HUES64 (cell line): ENCODE results near the gene MARK4.

Experiments used
- H3K27ac ChIP-seq: 2 replicates; pipeline ENCODE4 v1.7.0; 2013; ENCODE audit warnings: low read depth, low read length, inconsistent platforms
- H3K27me3 ChIP-seq: 2 replicates; pipeline ENCODE4 v1.6.1; 2013; ENCODE audit warnings: mild to moderate bottlenecking, low read length; ENCODE audit not compliant: insufficient read depth
- H3K36me3 ChIP-seq: 2 replicates; pipeline ENCODE4 v1.6.1; 2013; ENCODE audit warnings: mild to moderate bottlenecking, low read length; ENCODE audit not compliant: insufficient read depth
- H3K4me1 ChIP-seq: 2 replicates; pipeline ENCODE4 v1.6.1; 2013; ENCODE audit warnings: mild to moderate bottlenecking, low read length, moderate library complexity; ENCODE audit not compliant: insufficient read depth
- H3K4me3 ChIP-seq: 2 replicates; pipeline ENCODE4 v1.5.1; 2013; ENCODE audit warnings: mild to moderate bottlenecking, low read length, moderate library complexity
- H3K9ac ChIP-seq: 2 replicates; pipeline ENCODE4 v1.6.1; 2013; ENCODE audit warnings: mild to moderate bottlenecking, low read depth, low read length
- H3K9me3 ChIP-seq: 2 replicates; pipeline ENCODE4 v1.6.1; 2013; ENCODE audit warnings: low read depth, low read length; ENCODE audit not compliant: insufficient read depth
- WGBS: fragments of 150-250, 120-280 bp; methylation state at CpG from one replicate; pipeline ENCODE4 v1.1.7; 2013; ENCODE audit warnings: missing lambda C conversion rate; 5-methylcytosine and 5-hydroxymethylcytosine counted together

Gene MARK4

GRCh38 chr19:45342911-45343310 is 91.8 kb downstream of the MARK4 start:
- Histone ChIP-seq H3K9ac (no peak overlapping the region), H3K4me1 (no peaks in the 10 kb centered on the region), H3K27me3 (peaks cover 25% of the 10 kb centered on the region), H3K27ac (no peak overlapping the region), H3K4me3 (no peak overlapping the region), H3K9me3 (no peaks in the 10 kb centered on the region), H3K36me3 (no peaks in the 10 kb centered on the region)
- WGBS: 87% methylated on average over 12 of the region's 13 CpGs

DNA sequence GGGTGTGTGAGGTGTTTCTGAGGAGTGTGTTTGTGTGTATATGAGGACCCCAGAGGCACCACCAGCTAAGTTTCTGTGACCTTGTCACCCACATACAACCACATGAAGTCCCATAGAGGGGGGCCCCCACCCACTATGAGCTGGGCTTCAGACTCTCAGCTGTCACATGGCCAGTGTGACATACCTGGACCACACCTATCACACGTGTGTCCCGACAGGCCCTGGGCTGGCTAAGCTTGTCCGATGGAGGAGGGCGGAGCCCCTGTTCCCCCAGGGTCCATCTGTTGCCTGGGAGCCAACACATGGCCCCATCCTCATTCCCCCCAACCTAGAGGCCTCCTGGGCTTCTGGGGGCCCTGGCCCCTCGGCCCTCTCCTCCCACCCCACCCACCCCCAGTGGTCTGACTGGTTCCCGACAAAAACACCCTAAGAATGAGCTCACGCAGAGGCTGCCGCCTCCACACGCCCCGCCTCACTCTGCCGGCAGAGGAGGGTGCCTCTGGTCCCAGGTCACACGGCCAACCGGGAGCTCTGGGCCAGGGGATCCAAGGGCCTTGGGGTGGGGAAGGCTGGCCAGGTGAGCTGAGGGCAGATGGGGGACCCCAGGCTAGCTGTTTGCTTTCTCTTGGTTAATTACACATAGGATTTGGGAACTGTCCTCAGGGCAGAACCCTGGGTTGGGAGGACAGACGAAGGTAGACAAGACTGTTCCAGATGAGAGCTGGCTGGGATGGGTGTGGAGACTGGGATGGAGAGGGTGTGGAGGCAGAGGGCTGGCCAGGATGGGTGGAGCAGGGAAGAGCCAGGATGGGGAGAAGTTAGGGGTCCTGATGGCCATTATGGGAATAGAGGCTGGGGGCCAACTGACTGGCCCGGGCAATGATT is 93.8 kb downstream of the MARK4 start:
- Histone ChIP-seq H3K27ac (no peak overlapping the region), H3K9ac (no peak overlapping the region; the same call in 1 of the 2 replicates), H3K9me3 (no peaks in the 10 kb centered on the region), H3K36me3 (peaks cover 5% of the 10 kb centered on the region; the same call in 1 of the 2 replicates), H3K27me3 (peaks cover 22% of the 10 kb centered on the region), H3K4me1 (no peaks in the 10 kb centered on the region), H3K4me3 (no peak overlapping the region)
- 79% methylated on average over 15 of the region's 15 CpGs for WGBS

DNA sequence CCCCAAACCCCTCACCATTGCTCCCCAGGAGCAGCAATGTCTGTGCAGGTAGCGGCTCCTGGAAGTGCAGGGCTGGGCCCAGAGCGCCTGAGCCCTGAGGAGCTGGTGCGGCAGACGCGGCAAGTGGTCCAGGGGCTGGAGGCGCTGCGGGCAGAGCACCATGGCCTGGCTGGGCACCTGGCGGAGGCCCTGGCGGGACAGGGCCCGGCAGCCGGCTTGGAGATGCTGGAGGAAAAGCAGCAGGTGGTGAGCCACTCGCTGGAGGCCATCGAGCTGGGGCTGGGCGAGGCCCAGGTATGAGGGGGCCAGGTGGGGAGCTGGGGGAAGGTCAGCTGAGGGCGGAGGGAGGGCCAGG is 94.4 kb downstream of the MARK4 start:
- Histone ChIP-seq H3K4me1 (no peaks in the 10 kb centered on the region), H3K4me3 (no peak overlapping the region), H3K9me3 (no peaks in the 10 kb centered on the region), H3K9ac (no peak overlapping the region), H3K27me3 (peaks cover 17% of the 10 kb centered on the region), H3K27ac (no peak overlapping the region), H3K36me3 (peaks cover 11% of the 10 kb centered on the region)
- 89% methylated on average over 15 of the region's 15 CpGs for WGBS

- H3K27ac ChIP-seq: no peak overlapping the region
- no peak overlapping the region for H3K9ac ChIP-seq
- H3K36me3 ChIP-seq: peaks cover 21% of the 10 kb centered on the region
- H3K4me1 ChIP-seq: no peaks in the 10 kb centered on the region
- peaks cover 9% of the 10 kb centered on the region for H3K27me3 ChIP-seq
- H3K4me3 ChIP-seq: no peak overlapping the region
- 60% methylated on average over 27 of the region's 27 CpGs for WGBS
- H3K9me3 ChIP-seq: no peaks in the 10 kb centered on the region
These were observed 95.4 kb downstream of the MARK4 start for GRCh38 chr19:45346449-45346848.

DNA sequence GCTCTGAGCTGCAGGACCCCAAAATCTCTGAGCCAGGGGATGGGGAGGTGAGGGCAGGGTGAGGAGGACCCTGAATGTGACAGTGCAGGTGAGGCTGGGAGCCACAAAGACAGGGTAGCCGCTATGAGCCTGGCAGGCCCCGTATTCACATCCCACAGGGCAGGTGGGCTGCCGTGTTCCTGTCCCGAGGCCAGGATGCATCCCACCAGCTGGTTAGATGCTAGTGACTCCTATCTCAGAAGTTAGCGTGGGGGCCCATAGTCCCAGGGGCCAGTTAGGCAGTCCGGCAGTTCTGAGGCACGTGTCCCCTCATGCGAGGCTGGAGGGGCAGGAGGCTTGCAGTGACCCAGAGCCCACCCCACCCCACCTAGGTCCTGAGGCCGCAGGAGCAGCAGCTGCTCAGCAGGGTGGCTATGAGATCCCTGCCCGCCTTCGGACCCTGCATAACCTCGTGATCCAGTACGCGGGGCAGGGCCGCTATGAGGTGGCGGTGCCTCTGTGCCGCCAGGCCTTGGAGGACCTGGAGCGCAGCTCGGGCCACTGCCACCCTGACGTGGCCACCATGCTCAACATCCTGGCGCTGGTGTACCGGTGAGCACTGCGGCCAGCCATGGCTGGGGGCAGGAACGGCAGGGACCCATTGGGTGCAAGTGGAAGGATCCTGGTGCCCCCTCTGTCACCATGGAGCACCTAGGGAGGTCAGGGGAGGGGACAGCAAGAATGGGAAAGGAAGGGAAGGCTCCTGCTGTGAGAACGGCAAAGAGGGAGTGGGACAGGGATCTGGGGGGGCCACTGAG is 96.7 kb downstream of the MARK4 start:
- Histone ChIP-seq H3K27ac (no peak overlapping the region), H3K4me3 (no peak overlapping the region), H3K9ac (no peak overlapping the region), H3K9me3 (no peaks in the 10 kb centered on the region), H3K36me3 (peaks cover 34% of the 10 kb centered on the region), H3K4me1 (no peaks in the 10 kb centered on the region), H3K27me3 (no peaks in the 10 kb centered on the region; the same call in 1 of the 2 replicates)
- 85% methylated on average over 25 of the region's 25 CpGs for WGBS

- 90% methylated on average over 23 of the region's 23 CpGs for WGBS
- Histone ChIP-seq H3K27me3 (no peaks in the 10 kb centered on the region), H3K9ac (no peak overlapping the region), H3K36me3 (peaks cover 42% of the 10 kb centered on the region), H3K4me1 (no peaks in the 10 kb centered on the region), H3K27ac (no peak overlapping the region), H3K4me3 (no peak overlapping the region), H3K9me3 (no peaks in the 10 kb centered on the region)
These were observed 97.5 kb downstream of the MARK4 start for GRCh38 chr19:45348367-45349125.

- H3K4me3 ChIP-seq: no peak overlapping the region
- H3K9ac ChIP-seq: no peak overlapping the region
- no peaks in the 10 kb centered on the region for H3K9me3 ChIP-seq
- WGBS: 93% methylated on average over 3 of the region's 3 CpGs
- no peak overlapping the region for H3K27ac ChIP-seq
- H3K36me3 ChIP-seq: peaks cover 47% of the 10 kb centered on the region
- H3K27me3 ChIP-seq: no peaks in the 10 kb centered on the region
- no peaks in the 10 kb centered on the region for H3K4me1 ChIP-seq
These were observed 98.0 kb downstream of the MARK4 start for GRCh38 chr19:45349126-45349415.

GRCh38 chr19:45349430-45349941 is 98.4 kb downstream of the MARK4 start:
- no peak overlapping the region for H3K27ac ChIP-seq
- H3K9me3 ChIP-seq: no peaks in the 10 kb centered on the region
- H3K9ac ChIP-seq: no peak overlapping the region
- H3K4me3 ChIP-seq: no peak overlapping the region
- peaks cover 51% of the 10 kb centered on the region for H3K36me3 ChIP-seq
- H3K4me1 ChIP-seq: no peaks in the 10 kb centered on the region
- no peaks in the 10 kb centered on the region for H3K27me3 ChIP-seq
- WGBS: 94% methylated on average over 17 of the region's 17 CpGs

GRCh38 chr19:45350477-45351058 is 99.5 kb downstream of the MARK4 start:
- Histone ChIP-seq H3K27ac (no peak overlapping the region), H3K9ac (no peak overlapping the region), H3K9me3 (no peaks in the 10 kb centered on the region), H3K4me3 (no peak overlapping the region), H3K27me3 (no peaks in the 10 kb centered on the region), H3K4me1 (no peaks in the 10 kb centered on the region), H3K36me3 (peaks cover 62% of the 10 kb centered on the region)
- WGBS: 93% methylated on average over 17 of the region's 17 CpGs

DNA sequence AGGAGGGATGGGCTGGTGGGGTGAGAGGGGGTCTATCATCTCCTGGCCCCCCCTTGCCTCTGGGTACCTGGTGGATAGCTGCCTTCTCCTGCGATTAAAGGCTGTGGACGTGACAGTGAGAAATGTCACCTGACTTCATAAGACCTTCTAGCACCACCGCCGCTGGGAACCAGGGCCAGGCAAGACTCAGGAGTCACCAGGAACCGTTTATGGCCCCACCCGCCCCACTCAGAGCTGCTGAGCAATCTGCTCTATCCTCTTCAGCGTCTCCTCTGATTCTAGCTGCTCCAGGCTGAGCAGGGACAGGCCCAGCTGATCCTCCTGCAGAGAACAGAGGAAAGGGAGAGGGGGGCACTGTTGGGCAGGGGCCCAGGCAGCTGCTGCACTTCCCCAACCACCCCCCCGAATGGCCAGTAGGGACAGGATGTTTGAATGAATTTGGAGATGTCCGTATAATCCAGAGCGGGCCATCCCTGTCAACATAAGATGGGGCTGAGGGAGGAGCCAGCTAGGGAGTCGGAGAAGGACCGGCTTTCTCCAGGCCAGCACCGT is 100.4 kb downstream of the MARK4 start:
- 94% methylated on average over 13 of the region's 13 CpGs for WGBS
- no peak overlapping the region for H3K4me3 ChIP-seq
- H3K27me3 ChIP-seq: no peaks in the 10 kb centered on the region
- H3K36me3 ChIP-seq: peaks cover 71% of the 10 kb centered on the region
- no peak overlapping the region for H3K27ac ChIP-seq
- no peaks in the 10 kb centered on the region for H3K9me3 ChIP-seq
- H3K9ac ChIP-seq: no peak overlapping the region
- H3K4me1 ChIP-seq: no peaks in the 10 kb centered on the region
